ENCODE results near the gene P2RX4. TPM values are rescaled to one million over a fixed set of nuclear protein-coding genes. Genes with fewer than 3 reads are reported as not detected.

The P2RX4 gene
- total and polyA plus RNA-seq, 9 of the 15 experiments (the other 6 are each of a cell fraction or from before 2014, with no cell fraction given) = 6.6 to 21.5 (median 11.7) TPM

GRCh38 chr12:121209624-121210572 is at the start of gene P2RX4 (continued):
- TF ChIP-seq FOXA3 (CRISPR knock-in tag; conservative IDR thresholded peaks at IDR 0.05 in 1 of 2, IDR thresholded peaks at IDR 0.05 in 1 of 2) (no peak), CHD1 (IDR thresholded peaks at IDR 0.05; ENCODE audit: low read length) (peak; percentile 61), ZNF507 (tag; conservative IDR thresholded peaks at IDR 0.05) (no peak), ZNF316 (IDR thresholded peaks at IDR 0.05) (no peak), ID3 (CRISPR knock-in tag; IDR thresholded peaks at IDR 0.05) (no peak), ID3 (tag; IDR thresholded peaks at IDR 0.05) (peak; percentile 44; the same call in 1 of the 2 replicates), MAZ (CRISPR knock-in tag; conservative IDR thresholded peaks at IDR 0.05 in 1 of 2, IDR thresholded peaks at IDR 0.05 in 1 of 2) (peak; percentile 95 to 96), ZNF133 (CRISPR knock-in tag; IDR thresholded peaks at IDR 0.05) (no peak), HDGF (IDR thresholded peaks at IDR 0.05) (no peak), SMAD3 (CRISPR knock-in tag; conservative IDR thresholded peaks at IDR 0.05) (no peak), RFX1 (IDR thresholded peaks at IDR 0.05) (no peak), TOE1 (IDR thresholded peaks at IDR 0.05; ENCODE audit: borderline replicate concordance) (no peak), TOE1 (CRISPR knock-in tag; IDR thresholded peaks at IDR 0.05; ENCODE audit: borderline replicate concordance, low read depth) (peak; percentile 80; the same call in 1 of the 2 replicates), NCOA4 (IDR thresholded peaks at IDR 0.05; ENCODE audit: partially characterized antibody) (no peak), KLF1 (tag; IDR thresholded peaks at IDR 0.05) (no peak), NR1H2 (CRISPR knock-in tag; IDR thresholded peaks at IDR 0.05) (peak; percentile 61), RUNX1 (IDR thresholded peaks at IDR 0.05; ENCODE audit: low read depth) (no peak; the same call in 1 of the 2 replicates), CREM (IDR thresholded peaks at IDR 0.05; ENCODE audit: low read depth) (peak; percentile 86), TCFL5 (CRISPR knock-in tag; conservative IDR thresholded peaks at IDR 0.05) (no peak), NFYB (IDR thresholded peaks at IDR 0.05; ENCODE audit: extremely low read depth, insufficient read length) (no peak), IRF2 (CRISPR knock-in tag; IDR thresholded peaks at IDR 0.05) (no peak), ZNF717 (CRISPR knock-in tag; IDR thresholded peaks at IDR 0.05) (no peak), ZSCAN29 (IDR thresholded peaks at IDR 0.05) (no peak), ZNF436 (CRISPR knock-in tag; IDR thresholded peaks at IDR 0.05) (no peak)
- TF ChIP-seq, protein P1, sequence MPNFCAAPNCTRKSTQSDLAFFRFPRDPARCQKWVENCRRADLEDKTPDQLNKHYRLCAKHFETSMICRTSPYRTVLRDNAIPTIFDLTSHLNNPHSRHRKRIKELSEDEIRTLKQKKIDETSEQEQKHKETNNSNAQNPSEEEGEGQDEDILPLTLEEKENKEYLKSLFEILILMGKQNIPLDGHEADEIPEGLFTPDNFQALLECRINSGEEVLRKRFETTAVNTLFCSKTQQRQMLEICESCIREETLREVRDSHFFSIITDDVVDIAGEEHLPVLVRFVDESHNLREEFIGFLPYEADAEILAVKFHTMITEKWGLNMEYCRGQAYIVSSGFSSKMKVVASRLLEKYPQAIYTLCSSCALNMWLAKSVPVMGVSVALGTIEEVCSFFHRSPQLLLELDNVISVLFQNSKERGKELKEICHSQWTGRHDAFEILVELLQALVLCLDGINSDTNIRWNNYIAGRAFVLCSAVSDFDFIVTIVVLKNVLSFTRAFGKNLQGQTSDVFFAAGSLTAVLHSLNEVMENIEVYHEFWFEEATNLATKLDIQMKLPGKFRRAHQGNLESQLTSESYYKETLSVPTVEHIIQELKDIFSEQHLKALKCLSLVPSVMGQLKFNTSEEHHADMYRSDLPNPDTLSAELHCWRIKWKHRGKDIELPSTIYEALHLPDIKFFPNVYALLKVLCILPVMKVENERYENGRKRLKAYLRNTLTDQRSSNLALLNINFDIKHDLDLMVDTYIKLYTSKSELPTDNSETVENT (CRISPR knock-in tag; IDR thresholded peaks at IDR 0.05) = peak; percentile 96
- TF ChIP-seq, protein P2, sequence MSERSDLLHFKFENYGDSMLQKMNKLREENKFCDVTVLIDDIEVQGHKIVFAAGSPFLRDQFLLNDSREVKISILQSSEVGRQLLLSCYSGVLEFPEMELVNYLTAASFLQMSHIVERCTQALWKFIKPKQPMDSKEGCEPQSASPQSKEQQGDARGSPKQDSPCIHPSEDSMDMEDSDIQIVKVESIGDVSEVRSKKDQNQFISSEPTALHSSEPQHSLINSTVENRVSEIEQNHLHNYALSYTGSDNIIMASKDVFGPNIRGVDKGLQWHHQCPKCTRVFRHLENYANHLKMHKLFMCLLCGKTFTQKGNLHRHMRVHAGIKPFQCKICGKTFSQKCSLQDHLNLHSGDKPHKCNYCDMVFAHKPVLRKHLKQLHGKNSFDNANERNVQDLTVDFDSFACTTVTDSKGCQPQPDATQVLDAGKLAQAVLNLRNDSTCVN (CRISPR knock-in tag; IDR thresholded peaks at IDR 0.05) = no peak
